Stimulated activated CD4-positive, alpha-beta T cell treated with anti-CD3 and anti-CD28 coated beads, Interleukin-2, amount 100 ng/mL, for 4 hours (primary cell): Measurements from ENCODE around the gene ASB10.

Experiments
- DNase-seq: peaks from one replicate; pipeline ENCODE4 v3.0.0-alpha.2; 2020; ENCODE audit warnings: low read depth

Gene ASB10

DNA sequence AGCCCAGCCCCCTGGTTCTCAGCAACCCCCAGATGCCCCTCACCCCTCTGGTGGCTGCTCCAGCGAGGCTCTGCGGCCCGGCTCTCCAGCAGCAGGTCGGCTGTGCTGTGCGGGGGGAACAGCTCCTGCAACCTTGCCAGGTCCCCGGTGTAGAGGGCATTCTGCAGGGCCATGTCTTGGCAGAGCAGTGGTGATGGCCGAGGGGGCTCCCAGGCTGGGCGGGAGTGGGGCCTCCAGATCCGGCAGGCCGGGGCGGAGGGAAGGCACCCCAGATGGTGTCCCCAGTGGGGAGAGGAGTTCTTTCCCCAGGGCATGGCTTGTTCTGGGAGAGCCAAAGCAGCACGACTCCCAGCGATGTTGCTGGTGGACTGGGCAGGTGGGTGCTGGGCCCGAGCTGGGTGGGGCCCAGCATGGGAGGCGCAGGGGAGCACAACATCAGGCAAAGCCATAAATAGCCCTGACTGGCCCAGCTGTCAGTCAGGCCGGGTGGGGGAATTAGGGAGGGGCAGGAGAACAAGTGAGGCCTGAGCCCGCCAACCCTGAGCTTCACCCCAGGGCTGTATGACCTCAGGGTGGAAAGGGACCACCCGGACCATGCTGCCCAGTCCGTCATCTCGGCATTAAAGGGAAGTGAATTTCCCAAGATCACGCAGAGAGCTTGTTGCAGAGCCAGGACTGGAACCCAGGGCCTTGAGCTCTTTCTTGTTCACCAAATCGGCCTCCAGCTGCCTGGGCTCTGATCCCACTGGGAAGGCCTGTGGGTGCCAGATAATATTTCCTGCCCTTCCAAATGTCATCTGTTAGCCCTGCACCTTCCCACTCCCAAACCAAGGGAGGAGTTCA lies 580 bp upstream of the ASB10 start:
- no peak for DNase-seq

DNA sequence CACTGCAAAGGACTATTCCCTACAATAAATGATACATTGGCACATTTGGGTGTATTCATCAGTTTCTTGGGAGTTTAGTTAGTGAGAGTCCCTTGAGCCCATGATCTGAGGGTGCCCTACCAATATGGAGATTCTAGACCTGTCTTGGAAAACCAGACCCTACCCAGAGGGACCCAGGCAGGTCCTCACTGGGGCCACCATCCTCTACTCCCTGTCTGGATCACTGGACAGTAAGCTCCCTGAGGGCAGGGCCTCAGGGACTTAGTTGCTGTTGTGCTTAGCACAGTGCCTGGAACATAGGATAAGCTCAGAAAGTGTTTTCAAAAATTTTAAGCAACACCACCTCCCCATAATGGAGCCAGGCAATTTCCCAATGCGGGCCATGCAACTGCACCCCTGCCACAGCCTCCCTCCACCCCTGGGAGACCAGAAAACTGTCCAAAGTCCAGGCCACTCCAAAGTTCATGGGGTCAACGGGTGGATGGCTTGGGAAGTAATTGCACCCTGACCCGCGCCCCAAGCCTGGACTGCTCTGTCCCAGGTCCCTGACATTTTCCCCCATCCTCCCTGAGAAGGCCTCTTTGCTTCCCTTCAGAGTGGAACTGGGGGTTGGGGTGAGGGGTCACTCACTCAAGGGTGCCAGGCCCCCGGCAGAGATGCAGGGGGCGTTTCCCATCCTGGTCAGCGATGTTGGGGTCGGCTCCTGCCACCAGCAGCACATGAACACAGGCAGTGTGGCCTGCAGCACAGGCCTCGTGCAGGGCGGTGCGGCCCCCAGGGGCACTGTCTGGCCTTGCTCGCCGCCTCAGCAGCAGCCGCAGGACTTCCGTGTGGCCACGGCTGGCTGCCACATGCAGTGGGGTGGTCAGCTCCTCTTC lies 1.0 kb downstream of the ASB10 start:
- DNase-seq: no peak

DNA sequence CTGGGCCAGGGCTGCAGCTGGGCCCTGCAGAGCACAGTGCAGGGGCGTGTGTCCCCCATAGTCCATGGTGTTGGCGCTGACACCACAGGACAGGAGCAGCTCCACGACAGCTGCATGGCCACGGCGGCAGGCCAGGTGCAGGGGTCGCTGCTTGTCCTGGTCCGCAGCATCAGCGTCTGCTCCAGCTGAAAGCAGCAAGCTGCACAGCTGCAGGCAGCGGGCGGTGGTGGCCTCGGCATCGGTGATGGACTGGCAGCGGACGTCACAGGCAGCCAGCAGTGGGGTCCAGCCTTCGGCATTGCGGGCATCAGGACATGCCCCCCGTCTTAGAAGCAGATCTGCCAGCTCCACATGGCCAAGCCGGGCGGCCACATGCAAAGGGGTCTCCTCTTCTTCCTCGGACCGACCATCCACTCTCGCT lies 6.0 kb downstream of the ASB10 start:
- no peak for DNase-seq

DNA sequence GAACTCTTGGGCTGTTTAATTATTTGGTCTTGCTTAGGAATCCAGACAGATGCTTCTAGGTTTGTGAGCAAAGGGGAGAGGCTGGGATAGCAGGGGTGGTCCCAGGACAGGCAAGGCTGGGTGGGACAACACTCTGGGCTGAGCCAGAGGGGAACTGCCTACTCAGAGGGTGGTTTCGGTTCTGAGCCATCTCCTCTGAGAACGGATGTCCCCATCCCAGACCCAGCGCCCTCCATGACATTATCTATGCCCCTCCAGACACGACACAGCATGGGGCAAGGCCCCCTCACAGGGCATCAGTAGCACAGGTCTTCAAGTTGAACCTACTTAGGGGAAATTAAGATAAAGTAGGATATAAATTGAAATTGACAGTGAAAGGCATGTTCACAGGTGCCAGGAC lies 7.1 kb downstream of the ASB10 start:
- no peak for DNase-seq

DNA sequence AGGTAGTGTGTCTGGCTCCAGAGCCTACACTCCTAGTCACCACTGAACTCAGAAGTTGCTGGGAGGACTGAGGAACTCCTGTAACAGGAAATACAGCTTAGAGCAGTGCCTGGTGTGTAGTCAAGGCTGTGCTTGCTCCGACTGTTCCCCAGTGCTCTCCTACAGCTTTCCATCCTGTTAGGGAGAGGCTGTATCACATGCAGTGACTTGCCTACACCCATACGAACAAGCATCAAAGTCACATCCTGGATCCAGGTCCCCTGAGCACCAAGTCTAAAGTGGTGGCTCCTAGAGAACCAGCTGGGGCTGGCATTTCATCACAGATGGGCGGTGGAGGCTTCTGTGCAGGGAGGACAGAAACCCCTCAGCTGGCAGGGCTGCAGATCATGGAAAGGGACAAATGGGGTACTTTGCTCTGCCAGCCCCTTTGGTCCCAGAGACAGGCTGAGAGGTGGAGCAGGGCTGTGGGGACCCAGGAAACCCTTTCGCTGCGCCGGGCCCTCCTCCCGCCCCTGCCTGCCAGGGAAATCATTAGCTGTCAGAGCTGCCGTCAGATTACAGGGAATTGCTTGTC lies 7.7 kb downstream of the ASB10 start:
- no peak for DNase-seq

DNA sequence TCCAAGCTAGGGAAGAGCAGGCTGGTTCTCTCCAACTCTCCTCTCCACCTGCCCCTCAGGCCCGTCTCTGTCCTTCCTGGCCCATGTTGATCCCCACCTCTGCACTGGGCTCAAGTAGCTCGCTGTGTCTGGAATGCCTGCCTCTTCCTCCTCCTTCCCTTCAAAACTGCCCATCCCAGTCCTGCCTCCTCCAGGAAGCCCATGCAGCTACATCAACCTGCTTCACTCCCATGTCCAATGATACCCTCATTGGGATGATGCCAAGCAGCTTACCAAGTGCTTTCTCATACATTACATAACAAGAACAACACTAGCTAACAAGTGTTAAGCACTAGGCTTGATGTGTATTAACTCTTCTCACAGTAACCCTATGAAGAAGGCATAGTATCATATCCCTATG lies 8.2 kb downstream of the ASB10 start:
- no peak for DNase-seq

DNA sequence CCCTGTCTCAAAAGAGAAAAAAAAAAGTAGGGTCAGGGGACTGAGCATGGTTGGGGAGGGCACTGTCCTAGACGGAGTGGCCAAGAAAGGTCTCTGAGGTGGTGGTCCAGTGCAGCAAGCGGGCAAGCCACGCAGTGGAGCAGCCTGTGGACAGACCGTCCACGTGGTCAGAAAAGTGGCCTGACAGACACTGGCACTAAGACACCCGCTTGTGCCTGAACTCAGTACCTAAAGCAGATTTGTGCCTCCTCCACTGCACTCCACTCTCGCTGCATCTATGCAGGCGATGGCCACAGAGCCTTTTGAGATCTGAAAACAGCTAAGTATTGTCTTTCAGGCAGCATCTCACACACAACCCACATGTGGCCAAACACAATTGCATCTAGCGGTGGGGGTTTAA lies 8.8 kb downstream of the ASB10 start:
- DNase-seq: no peak

DNA sequence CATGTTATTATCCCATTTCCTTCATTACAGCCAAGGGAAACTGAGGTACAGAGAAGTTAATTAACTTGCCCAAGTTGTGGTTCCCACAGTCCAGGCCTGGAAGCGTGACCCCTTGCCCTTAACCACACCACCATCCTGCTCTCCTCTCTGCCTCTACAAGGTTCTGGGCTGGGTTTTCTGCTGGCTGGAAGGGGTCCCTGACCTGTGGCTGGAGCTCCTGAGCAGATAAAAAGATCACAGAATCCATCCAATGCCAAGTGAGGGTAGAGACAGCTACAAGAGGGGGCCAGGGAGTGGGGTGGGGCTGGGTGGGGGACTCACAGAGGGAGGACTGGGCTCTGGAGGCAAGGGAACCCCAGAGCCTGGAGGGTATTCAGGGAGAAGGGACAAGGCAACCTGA lies 9.7 kb downstream of the ASB10 start:
- no peak for DNase-seq

DNA sequence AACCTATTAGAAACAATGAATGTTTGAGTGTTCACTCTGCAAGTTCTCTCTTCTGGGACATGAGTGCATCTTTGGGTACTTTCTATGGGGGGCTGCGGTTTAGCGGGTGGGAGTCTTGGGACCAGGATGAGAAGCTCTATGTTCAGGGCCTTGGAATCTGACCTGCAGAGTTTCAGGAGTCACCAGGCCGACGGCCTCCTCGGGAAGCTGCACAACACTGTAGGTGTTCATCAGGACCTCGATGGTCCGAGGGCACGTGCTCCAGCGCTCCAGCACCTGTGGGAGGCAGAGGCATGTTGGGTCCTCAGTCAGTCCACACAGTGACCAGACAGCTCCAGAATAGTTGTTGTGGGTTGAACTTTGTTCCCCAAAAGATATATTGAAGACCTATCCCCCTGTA lies 10.6 kb downstream of the ASB10 start:
- DNase-seq: no peak

DNA sequence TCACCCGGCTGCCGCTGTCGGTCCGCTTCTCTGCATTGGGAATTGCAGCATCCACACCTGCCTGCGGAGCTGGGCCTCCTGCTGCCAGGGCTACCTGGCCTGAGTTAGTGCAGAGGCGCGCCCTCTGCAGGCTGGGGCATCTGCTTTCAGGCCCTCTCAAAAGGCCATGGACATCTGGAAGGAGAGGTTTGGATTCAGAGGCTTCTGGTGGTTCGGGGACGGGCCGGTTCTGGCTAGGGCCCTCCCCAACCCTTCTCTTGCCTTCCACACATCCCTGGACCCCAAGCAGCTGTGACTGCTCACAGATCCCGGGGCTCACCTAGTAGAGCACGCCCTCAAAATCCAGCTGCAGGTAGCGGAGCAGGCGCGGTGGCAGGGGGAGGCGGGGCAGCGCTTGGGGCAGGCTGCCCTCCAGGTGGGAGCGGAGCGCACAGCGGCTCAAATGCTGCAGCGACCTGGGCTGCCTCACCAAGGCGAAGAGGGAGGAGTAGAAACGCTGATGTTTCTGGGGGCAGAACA lies 11.2 kb downstream of the ASB10 start:
- DNase-seq: no peak

DNA sequence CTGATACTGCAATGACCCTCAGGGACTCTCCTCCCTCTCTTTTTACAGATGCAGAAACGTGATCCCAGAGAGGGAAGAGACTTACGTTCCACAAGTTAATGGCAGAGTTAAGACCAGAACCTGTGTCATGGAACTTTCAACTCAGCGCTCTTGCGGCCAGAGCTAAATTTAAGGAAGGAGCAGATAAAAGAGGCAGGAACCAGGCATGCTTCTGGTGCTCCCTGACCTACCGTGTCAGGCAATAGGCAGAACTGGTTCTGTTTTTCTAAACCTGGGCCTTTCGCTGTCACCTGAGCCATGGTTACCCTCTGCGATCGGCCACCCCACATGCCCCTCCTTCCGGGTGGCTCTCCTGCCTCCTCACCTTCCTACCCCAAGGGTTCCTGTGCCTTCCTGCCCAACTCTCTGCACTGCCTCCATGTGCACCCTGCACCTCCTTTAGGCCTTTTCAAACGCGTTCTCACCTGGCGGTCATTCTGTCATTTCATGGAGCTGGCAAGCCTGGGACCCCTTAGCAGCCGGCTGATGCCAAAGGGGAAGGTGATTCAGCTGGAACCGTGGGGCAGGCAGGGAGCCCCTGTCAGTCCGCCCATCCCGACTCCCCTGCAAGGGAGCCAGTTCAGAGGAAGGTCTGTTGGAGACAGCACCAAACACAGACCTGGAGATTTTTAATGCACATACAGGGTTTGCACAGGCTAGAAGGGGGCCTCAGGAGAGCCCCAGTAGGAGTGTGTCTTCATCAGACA lies 11.8 kb downstream of the ASB10 start:
- DNase-seq: no peak

DNA sequence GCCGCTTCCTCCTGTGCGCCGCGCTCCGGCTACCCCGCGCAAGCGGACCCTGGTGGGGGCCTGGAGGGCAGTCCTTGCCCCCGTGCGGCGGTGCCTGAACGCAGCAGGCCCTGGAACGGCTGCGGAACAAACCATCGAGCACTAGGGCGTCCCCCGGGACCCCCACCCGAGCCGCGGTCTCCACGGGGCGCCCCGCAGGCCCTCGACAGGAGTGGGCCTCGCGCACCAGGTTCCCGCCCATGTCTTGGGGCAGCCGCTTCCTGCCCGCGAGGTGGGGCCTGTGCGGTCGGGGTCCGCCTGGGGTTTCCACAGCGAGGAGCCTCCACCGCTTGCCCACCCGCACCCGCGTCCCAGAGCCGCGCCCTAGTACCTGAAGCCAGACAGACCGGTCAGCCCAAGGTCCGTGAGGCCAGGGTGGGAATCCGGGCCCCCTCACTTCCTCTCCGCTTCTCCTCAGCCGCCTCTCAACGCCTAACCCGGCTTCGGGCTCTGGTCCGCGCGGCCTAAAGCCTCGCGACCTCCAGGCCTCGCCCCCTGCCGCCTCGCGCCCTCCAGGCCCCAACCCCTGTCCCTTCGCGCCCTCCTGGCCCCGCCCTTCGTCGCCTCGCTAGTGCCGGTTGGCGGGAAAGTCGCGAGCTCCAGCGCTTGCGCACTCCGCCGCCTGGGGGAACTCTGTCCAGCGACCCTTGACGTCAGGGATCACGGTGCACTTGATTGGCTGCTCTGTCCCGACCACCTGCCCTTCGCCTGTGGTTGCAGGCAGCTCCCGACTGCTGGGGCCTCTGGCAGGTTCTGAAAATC lies 12.6 kb downstream of the ASB10 start:
- DNase-seq: no peak

DNA sequence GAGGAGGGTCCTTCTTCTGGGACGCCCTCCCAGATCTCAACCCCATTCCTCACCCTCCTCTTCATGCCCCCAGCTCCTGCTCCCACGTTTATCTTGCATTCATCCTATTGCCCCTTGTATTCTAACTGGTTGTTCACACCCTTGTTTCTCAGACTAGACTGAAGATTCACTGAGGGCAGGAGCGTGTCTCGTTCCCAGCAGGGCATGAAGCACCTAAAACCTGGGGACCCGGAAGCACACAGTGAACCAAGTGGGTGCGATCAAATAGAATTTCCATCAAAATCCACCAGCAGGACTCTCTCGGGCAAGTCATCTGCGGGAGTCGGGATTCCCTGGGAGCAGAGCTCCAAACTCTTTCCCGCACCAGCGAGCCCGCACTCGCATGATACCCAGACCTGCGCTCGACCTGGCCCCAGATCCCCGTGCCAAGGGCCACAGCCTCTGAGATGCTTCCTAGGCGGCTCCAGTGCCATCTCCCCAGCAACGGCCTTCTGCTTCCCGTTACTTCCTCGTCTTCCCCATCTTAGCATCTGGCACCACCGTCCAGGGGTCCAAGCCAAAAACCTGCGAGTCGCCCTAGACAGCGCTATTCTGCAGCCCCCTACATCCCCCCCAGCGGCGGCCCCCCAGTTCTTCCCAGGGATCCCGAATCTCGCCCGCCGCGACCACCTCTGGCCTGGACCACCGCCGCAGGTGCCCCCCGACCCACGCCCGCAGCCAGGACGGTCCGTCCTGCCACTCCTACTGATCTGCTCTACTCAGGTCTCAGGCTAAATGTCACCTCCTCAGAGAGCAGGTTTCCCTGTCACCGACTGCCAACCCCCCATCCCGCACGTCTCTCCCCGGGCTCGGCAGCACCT lies 13.4 kb downstream of the ASB10 start:
- DNase-seq: no peak

DNA sequence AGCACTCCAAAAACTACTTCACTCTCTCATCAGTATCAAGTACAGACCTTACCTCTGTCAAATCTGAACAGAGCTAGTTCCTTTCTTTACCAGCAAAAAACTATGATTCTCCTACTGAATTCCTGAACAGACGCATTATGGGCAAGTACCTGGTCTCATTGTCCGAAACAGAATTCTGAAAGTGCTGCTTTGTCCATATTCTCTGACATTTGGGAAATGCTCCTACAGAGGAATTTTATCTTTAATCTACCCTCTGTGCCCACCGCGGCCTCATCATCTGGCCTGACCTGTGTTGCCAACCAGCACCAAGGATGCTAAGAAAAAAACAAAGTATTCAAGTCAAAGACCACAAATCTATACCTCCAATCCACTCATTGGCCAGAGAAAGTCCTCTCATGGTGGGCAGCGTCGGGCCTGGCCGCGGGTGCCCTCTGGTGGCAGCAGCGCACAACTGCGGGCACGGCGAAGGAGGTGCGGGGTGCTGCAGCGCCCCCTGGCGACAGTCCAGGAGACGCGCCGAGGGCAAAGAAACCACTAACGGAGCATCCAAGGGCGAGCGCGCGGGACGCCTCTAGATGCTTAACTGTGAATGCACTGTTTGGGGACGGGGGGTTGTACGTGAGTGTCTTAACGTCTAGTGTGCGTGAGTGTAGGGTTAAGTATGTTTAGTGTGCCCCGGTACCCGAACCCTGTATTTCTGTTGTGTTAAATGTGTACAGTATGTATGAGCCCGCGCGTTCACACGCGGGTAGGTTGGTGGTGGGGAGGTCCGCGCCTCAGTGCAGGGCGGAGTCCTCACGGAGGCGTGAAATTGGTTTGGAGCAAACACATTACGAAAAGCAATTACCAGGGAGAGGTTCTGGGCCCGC lies 14.5 kb downstream of the ASB10 start:
- DNase-seq: peak; percentile 60

DNA sequence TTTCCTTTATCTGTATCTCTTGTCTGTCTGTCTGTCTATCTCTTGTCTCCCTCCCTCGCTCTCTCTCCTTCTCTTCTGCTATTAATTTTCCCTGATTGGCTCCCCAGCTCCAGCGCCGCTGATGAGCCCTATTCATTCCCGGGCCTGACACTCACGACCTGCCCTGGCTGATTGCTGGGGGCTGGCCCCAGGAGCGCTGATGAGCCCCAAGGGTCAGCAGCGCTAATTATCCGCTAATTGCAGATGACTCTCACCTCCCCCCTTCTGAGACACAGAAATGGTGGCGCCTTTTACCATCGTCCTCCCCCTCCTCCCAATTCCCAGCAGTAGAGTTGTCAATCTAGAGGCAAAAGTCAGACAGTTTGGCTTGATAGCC lies 18.3 kb downstream of the ASB10 start:
- DNase-seq: no peak

DNA sequence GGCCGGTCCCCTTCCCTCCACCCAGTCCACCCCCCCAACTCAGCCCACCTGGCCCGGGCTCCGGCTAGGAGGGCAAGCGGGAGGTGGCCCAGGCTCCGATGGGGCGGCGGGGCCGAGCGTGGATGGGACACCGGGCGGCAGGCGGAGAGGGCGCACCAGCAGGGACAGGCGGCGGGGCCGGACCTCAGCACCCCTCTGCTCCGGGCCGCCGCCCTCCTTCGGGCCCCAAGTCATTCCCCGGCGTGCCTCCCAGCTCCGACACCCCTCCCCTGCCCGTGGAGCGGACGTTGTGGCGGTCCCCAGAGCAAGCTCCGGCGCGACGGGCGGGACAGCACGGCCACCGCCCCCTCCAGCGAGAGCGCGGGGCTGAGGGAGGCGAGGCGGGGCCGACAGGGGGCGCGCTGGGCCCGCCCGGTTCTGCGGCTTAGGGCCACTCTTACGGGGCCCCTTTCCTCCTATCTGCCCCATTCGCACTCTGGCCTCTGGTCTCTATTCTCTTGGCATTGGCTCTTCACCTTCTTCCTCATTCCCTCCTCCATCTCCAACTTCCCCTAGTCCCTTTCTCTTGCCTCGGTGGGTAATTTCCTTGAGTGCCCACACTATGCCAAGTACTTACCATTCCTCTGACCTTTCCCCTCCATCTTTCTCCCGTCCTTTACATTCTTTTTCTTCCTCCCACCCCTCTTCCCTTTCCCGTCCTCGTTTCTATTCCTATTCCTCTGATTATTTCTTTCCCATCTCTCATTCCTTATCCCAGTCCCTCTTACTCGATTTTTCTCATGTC lies 18.9 kb downstream of the ASB10 start:
- peak; percentile 29 for DNase-seq

DNA sequence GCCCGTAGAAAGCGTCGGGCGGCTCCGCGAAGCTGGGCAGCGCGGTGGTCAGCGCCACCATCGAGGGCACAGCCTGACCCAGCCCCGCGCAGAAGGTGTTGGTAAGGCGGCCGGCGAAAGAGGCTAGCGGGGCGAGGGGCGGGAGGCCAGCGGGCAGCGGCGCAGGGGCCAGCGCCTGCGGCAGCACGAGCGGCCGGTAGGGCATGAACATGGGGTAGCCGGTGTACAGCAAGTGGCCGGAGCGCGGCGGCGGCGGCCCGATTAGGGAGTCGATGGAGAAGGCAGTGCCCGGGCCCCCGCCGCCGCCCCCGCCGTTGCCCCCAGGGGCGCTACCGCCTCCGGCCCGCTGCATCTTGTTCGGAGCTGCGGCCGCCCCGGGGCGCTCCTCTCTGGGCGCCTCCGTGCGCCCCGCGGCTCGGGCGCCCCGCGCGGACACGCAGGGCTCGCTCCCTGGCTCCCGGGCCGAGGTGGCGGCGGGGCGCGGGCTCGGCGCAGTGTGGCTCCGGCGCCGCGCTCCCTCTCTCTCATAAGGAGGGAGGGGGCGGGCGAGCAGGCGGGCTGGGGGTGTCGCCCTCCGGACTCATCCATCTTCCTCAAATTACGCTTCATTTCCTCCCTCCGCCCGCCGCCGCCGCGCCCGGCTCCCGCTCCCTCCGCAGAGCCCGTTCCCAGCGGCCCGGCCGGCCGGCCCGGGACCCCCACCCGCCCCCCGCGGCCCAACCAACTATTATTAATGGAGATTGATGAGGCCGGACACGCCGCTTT lies 19.7 kb downstream of the ASB10 start, which contains the start of gene GBX1:
TSS of gene GBX1 (minus strand) at position 498 of the 765 bp plus-strand sequence. CDS start at position 352, 146 bp downstream.
- no peak for DNase-seq
